Measurements from ENCODE around the gene PKD1.
"Not testable (repeated sequence)": the region's sequence is repeated elsewhere in the genome, so short reads cannot be mapped to it uniquely, and the experiment has no call there.

Gene PKD1

GRCh38 chr16:2122429-2122828 is 13.3 kb downstream of the PKD1 start:
- TF ChIP-seq CTCF (IDR thresholded peaks at IDR 0.05; ENCODE audit: low read depth, low read length), result no peak
- no peak overlapping the region for H3K4me3 ChIP-seq (ENCODE audit: low read depth, low read length)

- no peak overlapping the region for H3K4me3 ChIP-seq (ENCODE audit: low read depth, low read length)
- no peak for TF ChIP-seq CTCF (IDR thresholded peaks at IDR 0.05; ENCODE audit: low read depth, low read length)
Measured at GRCh38 chr16:2121853-2122252, 13.8 kb downstream of the PKD1 start.

- H3K4me3 ChIP-seq (ENCODE audit: low read depth, low read length), result not testable (repeated sequence)
- TF ChIP-seq CTCF (IDR thresholded peaks at IDR 0.05; ENCODE audit: low read depth, low read length), result peak; percentile 42
Measured at GRCh38 chr16:2121325-2121724, 14.4 kb downstream of the PKD1 start.

- H3K4me3 ChIP-seq (ENCODE audit: low read depth, low read length), result not testable (repeated sequence)
Measured at GRCh38 chr16:2117960-2118722, 17.6 kb downstream of the PKD1 start.

GRCh38 chr16:2117341-2117740 is 18.4 kb downstream of the PKD1 start:
- H3K4me3 ChIP-seq (ENCODE audit: low read depth, low read length), result not testable (repeated sequence)

- not testable (repeated sequence) for H3K4me3 ChIP-seq (ENCODE audit: low read depth, low read length)
Measured at GRCh38 chr16:2116428-2116827, 19.3 kb downstream of the PKD1 start.

- no peak overlapping the region for H3K4me3 ChIP-seq (ENCODE audit: low read depth, low read length)
- TF ChIP-seq CTCF (IDR thresholded peaks at IDR 0.05; ENCODE audit: low read depth, low read length), result no peak
Measured at GRCh38 chr16:2115591-2115973, 20.1 kb downstream of the PKD1 start.

- H3K4me3 ChIP-seq (ENCODE audit: low read depth, low read length), result not testable (repeated sequence)
Measured at GRCh38 chr16:2114885-2115590, 20.7 kb downstream of the PKD1 start.

GRCh38 chr16:2114225-2114624 is 21.5 kb downstream of the PKD1 start:
- H3K4me3 ChIP-seq (ENCODE audit: low read depth, low read length), result not testable (repeated sequence)

- H3K4me3 ChIP-seq (ENCODE audit: low read depth, low read length), result not testable (repeated sequence)
Measured at GRCh38 chr16:2112539-2113106, 23.1 kb downstream of the PKD1 start.

- not testable (repeated sequence) for H3K4me3 ChIP-seq (ENCODE audit: low read depth, low read length)
Measured at GRCh38 chr16:2111412-2112335, 24.0 kb downstream of the PKD1 start.

GRCh38 chr16:2111009-2111353 is 24.7 kb downstream of the PKD1 start:
- not testable (repeated sequence) for H3K4me3 ChIP-seq (ENCODE audit: low read depth, low read length)

GRCh38 chr16:2110332-2111008 is 25.2 kb downstream of the PKD1 start:
- H3K4me3 ChIP-seq (ENCODE audit: low read depth, low read length), result not testable (repeated sequence)

GRCh38 chr16:2109872-2110271 is 25.8 kb downstream of the PKD1 start:
- H3K4me3 ChIP-seq (ENCODE audit: low read depth, low read length), result not testable (repeated sequence)
